GM21447 (cell line): ENCODE data around the gene AKAP6.

Experiments used
- ATAC-seq: cut with Tn5 transposase; IDR thresholded peaks from one replicate; pipeline ENCODE4 v1.9.1; 2021; ENCODE audit not compliant: unreplicated experiment

AKAP6 gene

GRCh38 chr14:32405856-32406255, 76.8 kb downstream of the AKAP6 start:
- no peak for ATAC-seq

GRCh38 chr14:32407130-32407529, 78.0 kb downstream of the AKAP6 start:
- no peak for ATAC-seq

DNA sequence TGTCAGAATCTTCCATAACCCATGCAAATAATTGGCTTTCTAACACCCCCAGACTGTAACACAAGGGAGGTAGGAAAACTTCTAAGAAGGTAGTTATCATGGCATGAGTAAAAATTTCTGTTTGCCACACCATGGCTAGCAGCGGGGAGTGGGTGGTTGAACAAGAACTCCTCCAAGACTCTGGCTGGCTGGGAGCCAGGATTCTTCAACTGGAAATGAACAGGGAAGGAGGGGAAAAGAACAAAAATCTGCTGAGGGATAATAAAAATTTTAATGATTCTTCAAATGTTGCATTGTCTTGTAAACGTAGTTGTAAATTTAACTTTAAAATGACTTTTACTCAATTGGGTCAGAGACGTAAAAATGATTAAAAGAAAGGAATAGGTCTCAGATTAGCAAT, 78.9 kb downstream of the AKAP6 start:
- ATAC-seq: no peak

GRCh38 chr14:32412103-32412502, 83.0 kb downstream of the AKAP6 start:
- no peak for ATAC-seq

DNA sequence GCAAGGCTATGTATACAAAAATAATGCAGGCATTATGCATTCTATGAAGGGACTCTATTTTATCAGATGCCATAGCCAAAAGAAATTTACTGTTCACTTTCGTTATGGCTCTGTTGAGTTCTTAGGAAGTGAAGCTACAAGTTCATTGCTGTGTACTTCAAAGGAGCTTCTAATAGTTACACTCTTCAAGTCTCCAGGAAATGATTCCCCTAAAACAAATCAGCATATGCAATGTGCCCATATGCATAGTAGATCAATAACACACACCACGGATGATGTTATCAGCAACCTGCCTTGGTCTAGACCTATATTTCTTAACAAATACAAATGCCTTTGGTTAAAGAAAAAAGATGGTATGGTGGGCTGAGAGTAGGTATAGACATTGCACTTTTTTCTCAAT, 83.4 kb downstream of the AKAP6 start:
- no peak for ATAC-seq

GRCh38 chr14:32413967-32414640, 85.0 kb downstream of the AKAP6 start:
- ATAC-seq: no peak

DNA sequence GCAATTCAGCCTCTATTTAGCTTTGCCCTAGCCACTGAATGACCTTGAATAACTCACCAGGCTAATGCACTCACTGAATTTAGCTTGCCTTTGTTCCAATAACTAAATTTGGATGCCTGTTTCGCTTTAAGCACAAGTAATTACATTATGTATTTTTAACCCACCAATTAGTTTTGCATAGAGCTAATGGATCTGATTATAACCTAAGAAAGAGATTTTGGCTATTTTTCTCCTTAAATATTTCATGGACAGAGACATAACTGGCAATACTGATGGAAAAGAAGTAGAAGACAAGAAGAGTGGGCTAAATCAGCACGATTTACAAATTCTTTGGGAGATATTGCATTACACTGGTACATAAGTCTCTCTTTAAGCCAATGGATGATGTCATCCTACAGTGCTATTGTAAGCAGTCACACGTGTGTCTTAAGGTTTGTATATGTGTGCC, 85.7 kb downstream of the AKAP6 start:
- ATAC-seq: no peak

DNA sequence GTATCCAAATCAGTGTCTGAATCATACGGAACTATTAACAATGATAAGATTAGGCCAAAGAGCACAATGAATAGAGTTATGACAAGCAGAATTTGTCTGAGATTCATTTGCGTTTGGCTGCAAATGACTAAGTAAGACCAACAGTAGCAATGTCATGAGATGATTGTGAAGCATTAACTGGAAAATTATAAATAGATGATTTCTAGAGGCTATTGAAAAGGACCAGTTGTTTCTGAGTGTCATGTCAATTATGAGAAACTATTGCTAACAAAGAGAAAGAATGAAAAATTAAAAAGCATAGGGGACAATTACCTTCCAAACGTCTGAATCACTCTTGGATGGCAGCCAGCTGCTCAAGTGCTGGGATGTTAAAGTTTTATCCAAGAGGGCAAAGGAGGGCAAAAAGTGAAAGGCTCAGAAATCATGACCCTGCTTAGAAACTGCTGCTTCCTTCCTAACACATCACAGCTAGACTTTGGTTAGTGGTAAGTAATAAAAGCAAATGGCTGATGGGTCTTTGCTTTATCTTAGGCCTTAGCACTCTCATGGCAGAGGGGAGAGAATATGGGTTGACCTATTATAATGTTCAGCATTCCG, 89.0 kb downstream of the AKAP6 start:
- ATAC-seq: no peak

DNA sequence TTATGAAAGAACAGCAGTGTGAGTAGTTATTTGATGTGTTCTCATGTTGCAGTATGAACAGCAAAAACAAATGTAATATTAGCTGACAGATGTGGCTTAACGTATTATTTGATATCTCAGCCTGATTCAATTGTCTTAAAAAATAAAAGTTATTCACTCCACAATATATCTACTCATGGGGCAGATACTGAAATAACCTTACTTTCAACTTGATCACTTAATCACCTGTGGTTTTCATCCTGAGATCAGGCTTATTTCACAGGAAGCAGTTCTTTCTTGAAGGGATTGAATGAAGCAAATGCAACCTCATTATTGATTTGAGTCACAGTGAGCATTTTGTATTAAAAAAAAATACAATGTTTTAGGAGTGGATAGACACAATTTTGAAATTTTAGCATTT, 90.3 kb downstream of the AKAP6 start:
- ATAC-seq: no peak

GRCh38 chr14:32421781-32422180, 92.7 kb downstream of the AKAP6 start:
- no peak for ATAC-seq

DNA sequence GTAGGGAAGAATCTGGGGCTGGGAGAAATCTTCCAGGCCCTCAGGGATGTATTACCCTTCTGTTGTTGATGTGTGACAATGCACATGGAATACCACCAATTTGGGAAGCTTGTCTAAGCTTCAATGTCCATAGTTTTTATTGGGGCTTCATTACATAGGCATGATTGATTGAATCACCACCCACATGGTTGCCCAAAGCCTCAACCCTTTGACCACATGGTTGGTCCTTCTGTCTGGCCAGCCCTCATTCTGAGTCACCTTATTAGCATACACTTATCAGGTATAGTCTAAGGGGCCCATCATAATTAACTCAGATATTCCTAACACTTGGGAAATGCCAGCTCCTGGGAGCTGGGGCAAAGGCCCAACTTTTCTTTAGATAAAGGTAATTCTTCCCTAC, 93.3 kb downstream of the AKAP6 start:
- ATAC-seq: no peak

DNA sequence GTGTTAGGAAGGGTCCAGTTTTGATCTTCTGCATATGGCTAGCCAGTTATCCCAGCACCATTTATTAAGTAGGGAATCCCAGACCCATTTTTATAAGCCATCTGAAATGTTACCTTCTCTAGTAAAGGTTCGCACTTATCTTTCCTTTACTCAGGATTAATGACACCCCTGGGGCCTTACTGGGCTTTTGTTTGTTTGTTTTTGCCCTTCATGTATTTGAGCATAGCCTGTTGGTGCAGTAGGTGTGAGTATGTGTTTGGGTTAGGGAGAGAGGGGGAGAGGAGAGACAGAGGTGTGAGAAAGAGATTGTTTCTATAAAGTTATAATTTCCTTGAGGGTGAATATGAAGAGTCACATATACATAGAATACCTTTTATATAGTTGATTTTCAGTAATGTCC, 96.9 kb downstream of the AKAP6 start:
- no peak for ATAC-seq

- ATAC-seq: no peak
Observed at GRCh38 chr14:32426586-32427388, 97.7 kb downstream of the AKAP6 start.

DNA sequence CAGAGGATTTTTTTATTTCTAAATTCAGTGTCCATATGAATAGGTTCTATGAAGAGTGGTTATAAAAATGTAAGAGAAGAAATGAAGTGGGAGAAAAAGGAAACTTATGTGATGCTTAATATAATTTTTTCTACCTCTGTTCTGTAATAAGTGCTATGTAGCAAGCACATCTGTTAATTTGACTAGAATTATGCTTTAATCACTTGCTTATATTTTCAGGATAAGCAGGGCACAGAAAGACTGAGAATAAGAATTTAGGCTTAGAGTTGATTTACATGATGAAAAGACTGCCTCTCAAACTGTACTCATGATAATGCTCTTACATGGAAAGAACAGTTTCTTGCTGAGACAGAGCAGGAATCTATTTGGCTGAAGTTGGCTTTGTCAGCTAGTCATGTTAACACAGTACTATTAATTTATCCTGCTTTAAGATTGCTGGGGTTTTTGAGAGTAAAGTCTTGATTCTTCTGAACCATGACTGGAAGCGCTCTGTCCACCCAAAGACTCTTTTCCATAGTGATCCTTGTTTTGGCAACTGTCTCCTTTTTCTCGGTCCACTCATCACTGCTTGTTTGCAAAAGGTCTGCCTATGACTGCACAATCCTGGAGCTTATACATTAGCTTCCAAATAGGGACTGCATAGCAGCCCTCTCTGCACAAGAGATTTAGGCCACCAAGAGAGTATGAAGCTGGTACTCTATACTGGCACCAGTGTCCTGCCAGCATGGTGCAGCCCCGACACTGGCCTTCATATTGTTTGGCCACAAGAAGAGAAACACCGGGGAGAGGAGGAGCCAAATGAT, 98.8 kb downstream of the AKAP6 start:
- ATAC-seq: no peak

DNA sequence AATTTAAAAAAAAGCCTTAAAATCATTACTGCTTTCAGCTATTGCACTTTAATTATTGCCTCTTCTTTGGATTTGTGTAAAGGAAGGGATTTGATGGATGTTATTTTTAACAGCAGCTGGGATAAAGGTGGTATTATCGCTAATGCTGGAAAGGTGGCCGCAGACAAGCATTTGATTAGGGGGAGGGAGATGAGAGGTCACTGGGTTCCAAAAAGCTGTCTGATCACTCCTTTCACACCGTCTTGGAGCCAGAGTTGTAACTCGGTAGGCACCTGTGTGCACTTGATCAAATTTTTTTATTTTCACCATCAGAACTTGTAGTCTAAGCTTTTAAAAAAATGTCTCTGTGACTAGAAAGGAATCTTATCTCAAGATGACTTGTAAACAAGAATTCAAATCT, 99.8 kb downstream of the AKAP6 start:
- ATAC-seq: no peak

DNA sequence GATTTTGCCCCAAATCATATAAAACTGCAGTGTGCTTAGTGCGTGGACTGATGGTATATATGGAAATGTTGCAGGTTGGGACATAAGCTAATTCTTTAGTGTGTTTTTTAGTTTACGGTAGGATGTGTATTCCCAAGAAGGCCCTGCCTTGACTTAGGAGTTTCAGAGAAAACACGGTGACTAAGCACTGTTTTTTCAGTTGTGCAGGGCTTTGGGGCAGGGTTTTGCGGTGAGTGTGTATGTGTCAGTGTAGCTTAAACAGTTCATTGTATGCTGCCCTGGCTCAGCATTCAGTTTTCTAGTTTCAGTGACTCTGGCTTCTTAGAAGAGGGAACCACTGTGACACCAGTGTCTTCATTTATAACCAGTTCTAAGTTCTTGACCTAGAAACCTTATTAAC, 101.2 kb downstream of the AKAP6 start:
- ATAC-seq: no peak

GRCh38 chr14:32432813-32433538, 103.9 kb downstream of the AKAP6 start:
- no peak for ATAC-seq

- no peak for ATAC-seq
Observed at GRCh38 chr14:32434180-32434579, 105.1 kb downstream of the AKAP6 start.

GRCh38 chr14:32434880-32435279, 105.8 kb downstream of the AKAP6 start:
- no peak for ATAC-seq

GRCh38 chr14:32435411-32435810, 106.3 kb downstream of the AKAP6 start:
- ATAC-seq: no peak

DNA sequence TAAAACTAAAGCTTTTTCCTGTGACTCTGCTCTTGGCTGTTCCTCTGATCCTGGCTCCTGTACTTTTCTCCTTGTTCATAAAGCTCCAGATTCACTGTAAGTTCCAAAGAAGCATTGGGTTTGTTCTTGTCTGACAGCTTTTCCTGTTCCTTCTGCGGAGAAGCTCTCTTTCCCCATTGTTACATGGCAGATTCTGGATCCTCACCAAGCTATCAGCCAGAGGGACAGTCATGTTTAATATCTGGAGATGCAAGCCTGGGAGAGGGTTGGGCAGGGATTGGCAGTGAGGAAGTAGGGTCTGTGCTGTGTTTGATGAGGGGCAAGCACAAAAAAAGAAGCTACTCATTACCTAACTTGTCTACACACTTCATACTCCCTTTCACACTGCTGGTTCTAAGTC, 107.9 kb downstream of the AKAP6 start:
- ATAC-seq: no peak
